HG03175 (cell line): ENCODE results near the gene DCDC2C.

Source experiments
- ATAC-seq: cut with Tn5 transposase; IDR thresholded peaks from one replicate; pipeline ENCODE4 v1.9.1; 2021; ENCODE audit warnings: mild to moderate bottlenecking, moderate library complexity; ENCODE audit not compliant: unreplicated experiment

Gene DCDC2C

DNA sequence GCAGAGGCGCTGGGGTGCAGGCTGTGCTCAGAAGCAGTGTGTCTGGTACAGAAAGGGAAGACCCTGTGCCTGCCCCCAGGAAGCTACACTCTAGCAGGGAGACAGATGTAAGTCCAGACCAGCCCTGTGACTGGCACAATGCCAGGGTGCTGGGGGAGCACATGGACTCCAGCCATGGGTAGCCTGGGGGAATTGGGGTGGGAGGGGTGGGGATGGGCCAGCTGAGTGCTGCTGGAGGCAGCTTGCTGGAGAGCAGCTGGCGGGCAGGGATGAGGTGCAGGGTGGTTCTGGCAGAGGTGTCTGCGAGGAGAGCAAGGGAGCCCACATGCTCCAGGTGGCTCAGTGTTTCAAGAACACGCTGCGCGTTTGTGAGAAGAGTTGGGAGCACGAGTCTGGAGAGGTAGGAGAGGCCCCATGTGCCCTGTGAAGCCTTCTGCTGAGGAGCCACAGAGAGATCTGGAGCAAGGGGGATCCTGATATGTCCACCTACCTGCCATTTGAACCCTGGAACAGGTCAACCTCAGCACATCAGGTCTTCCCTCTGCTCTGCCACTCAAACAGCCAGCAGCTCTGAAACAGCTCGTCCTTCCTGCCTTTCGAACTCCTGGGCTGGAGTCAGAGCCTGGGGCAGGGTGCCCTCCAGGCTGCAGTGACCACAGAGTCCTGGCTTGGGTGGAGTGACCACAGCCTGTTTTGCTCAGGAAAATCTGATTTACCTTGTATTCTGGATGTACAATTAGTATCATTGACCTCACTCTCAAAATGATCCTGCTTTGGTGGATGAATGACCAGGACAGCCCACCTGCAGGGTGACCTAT is 30.3 kb upstream of the DCDC2C start:
- ATAC-seq, result no peak

DNA sequence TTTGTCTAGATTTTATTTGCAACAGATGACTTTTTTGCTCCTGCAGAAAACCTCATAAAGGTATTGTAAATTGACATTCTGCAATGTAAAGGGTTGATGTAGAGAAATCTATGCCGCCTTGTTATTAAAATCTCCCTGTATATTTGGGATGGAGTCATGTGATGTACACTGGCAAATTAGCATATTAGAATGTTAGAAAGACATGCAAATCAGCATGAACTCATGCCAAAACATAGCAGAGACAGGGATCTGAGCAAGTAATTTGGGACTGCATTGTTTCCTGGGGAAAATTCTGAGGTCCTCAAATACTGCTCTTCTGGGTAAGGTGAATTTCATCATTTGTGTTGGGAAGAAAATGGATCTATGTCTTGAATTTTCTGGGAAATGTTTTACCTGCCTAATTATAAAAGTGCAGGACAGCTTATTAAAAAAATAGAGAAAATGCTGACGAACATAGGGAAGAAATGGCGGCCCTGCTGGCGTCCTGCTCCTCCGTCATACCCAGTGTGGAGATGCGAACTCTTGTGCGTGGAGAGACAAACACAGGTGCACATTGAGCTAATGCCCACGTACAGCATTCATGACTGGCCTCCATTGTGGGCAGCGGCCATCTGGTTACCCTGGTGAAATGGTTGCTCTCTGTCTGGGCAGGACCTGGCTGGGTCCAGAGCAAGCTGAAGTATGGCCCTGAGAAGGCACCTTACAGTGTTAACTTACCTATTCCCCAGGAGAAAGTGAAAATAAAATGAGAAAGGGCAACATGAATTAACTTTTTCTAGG is 29.1 kb upstream of the DCDC2C start:
- ATAC-seq, result no peak

DNA sequence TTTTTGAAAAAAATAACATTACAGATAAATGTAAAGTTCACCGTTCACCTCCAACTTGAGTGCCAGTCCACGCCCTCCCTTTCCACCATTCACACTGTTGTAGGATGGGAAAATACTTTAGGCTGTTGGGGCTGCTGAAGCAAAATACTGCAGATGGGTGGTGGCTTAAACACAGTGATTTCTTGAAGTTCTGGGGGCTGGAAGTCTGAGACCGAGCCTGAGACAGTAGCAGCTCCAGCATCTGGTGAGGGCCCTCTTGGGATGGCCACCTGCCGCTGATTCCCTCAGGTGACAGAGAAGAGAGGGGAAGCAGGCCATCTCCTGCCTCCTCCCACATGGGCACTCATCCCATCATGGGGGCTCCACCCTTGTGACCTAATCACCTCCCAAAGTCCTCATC is 27.7 kb upstream of the DCDC2C start:
- no peak for ATAC-seq

DNA sequence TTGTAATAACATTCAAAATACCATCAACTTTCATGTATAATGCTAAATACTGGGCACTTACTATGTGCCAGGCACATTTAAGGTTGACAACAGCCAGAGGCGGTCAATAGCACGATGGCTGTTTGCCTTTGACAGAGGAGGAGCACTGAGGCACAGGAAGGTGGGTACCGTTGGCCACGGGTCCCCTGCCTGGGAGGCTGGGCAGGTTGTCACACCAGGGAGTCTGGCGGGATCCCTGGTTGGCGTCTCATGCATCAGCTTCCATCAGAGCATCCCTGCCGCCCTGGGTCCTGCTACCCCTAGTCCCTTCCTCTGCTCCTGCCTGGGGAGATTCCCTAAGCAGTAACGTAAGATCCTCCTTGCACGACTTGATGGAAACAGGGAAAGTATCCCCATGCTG is 25.9 kb upstream of the DCDC2C start:
- ATAC-seq, result no peak

DNA sequence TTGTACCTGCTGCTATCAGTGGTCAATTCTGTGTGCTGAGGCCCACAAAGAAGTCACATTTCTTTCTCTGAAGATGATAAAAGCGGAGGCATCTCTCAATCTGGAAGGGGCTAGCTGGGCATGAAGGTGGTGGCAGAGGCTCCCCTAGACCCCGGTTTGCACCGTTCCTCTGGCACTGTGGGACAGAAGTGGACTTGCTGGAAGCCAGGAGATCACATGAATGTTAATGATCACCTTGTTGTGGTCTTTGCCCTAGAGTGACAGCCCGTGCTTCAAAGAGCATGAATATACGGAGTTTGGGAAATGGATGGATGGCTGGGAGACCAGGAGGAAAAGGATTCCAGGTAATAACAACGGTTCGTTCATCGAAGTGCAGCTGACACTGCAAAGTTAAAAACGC is 25.2 kb upstream of the DCDC2C start:
- no peak for ATAC-seq

DNA sequence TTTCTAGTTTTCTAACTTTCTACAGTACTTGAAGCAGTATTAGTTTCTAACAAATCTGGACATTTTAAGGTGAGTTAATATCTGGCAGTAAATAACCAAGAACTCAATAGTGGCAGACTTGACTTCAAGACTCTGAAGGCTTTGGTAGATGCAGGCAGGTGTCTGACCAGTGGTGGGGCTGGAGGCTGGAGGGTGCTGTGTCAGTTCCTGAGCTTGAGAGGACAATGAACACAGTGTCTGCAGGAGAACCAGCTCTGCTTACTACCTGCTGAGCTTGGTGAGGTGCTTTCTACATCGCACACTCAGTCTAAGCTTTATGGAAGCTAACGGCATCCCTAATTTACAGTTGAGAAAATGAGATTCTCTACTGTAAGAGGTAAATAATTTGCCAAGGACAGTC is 24.2 kb upstream of the DCDC2C start:
- no peak for ATAC-seq

DNA sequence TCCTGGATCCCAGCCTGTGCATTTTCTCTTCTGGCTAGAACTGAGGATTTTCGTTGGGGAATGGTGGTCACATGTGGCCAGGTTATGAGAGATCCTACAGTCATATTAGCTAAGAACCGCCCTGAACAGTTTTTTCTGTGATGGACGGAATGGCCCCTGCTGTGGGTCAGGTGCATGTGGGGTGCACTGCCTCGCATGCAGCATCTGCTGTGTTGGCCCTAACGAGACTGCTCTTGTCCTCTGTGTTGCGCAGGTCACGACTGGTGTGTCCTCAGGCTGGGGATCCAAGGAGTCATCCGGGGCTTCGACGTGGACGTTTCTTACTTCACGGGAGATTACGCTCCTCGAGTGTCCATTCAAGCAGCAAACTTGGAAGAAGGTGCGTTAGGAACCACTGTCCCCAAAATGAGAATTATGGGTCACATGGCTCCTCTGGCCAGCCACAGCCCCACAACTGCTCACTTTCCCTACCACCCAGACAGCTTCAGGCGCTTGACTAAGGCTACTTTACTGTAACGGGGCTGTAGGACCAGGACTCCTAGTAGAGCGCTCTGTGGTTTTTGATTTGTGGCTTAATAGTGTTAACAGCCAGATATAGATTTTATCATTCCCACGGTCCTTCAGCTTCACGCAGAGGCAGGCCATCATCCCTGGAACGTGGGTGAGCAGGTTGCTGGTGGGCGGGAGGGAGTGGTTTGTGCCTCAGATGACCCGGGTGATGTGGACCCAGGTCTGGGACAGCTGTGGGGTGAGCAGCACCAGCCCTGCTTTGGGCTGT is 23.6 kb upstream of the DCDC2C start:
- ATAC-seq, result no peak

DNA sequence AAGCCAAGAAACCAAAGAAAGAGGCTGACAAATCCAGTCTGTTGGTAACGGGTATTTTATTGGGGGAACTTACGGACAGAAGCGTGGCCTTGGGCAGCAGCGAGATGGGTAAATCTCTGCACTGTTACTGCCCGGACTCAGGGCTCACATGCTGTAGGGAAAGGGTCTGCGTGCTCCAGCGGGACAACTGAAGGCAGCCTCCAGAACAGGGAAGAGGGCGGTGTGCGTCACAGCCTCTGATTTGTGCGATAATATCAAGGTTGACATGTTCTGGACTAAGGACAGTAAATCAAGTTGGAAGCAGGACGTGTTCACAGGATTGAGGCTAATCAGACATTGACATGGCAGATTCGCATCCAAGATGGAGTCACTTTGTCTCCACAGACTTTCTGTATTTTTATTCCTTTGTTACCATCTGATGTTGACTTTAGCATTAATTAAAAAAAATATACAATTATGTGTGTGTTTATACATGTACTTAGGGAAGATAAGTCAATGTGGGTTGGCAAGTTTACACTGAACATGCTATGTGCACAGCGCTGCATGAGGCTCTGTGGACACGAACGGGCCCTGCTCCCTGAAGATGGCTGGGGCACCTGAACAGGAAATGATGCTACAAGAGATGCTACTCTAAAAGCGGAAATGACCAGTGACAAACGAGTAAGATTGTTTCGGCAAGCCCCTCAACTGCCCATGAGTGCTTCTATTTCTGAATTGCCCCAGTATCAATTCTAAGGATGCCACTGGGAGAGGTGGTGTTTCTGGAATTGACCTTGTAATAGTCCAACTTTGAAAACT is 22.6 kb upstream of the DCDC2C start:
- ATAC-seq, result no peak

DNA sequence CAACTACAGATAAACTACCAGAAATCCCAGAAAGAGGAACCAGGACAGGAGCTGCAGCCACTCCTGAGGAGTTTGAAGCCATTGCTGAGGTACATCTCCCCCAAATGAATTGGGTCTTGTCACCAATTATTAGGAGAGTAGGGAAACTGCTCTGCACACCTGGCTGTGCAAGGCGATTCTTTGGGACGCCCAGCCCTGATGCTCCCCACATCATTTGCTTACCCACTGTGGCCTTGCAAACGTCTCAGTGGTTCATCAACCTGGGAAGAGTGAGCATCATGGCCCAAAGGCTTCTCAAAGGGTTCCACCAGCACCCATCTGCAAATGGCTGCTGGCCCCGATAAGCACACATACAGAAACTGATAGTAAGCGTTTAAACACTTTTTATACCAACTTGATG is 21.8 kb upstream of the DCDC2C start:
- no peak for ATAC-seq

DNA sequence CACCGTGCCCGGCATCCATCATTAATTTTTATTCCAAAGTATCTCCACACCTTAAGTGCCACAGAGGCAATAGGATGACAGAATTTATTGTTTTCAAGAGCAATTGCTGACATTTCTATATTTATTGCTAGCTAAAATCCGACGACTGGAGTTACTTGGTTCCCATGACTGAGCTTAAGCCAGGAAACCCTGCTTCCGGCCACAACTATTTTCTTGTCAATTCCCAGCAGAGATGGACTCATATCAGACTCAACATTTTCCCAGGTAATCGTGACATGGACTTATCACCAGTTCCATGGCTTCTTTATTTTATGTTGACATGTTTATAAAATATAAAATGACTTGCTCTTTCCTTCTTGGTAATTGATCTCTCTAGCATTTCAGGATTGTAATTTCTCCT is 20.6 kb upstream of the DCDC2C start:
- ATAC-seq, result no peak

DNA sequence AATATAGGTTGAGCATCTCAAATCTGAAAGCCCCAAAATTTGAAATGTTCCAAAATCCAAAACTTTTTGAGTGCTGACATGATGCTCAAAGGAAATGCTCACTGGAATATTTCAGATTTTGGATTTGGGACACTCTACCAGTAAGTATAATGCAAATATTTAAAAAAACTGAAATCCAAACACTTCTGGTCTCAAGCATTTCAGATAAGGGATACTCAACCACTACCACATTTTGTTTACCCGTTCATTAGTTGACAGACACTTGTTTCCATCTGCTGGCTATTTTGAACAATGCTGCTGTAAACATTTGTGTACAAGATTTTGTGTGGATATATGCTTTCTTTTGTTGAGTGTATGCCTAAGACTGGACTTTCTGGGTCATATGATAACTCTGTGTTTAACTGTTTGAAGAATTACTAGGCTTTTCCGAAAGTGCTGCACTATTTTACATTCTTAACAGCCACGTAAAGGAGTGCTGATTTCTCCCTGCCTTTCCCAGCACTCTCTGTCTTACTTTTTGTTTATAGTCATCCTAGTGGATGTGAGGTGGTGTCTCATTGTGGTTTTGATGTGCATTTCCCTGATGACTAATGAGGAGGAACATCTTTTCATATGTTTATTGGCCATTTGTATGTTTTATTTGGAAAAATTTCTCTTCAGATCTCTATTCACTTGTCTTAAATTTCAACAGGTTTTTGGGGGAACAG is 19.5 kb upstream of the DCDC2C start:
- ATAC-seq, result no peak

DNA sequence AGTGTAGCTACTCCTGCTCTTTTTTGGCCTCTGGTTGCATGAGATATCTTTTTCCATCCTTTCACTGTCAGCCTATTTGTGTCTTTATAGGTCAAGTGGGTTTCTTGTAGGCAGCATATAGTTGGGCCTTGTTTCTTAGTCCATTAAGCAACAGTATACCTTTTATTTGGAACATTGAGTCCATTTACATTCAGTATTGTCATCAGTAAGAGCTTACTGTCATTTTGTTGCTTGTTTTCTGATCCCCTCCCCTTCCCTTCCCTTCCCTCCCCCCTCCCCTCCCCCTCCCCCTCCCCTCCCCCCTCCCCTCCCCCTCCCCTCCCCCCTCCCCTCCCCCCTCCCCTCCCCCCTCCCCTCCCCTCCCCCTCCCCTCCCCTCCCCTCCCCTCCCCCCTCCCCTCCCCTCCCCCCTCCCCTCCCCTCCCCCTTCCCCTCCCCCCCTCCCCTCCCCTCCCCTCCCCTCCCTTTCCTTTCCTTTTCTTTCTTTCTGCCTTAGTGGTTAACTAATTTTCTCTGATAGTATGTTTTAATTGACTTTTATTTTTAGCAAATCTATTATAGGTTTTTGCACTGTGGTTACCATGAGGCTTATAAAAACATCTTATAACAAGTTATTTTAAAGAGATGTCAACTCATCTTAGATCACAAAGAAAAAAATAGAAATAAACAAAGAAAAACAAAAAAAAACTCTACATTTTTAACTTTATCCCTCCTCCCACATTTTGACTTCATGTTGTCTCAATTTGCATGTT is 13.2 kb upstream of the DCDC2C start:
- ATAC-seq, result no peak

DNA sequence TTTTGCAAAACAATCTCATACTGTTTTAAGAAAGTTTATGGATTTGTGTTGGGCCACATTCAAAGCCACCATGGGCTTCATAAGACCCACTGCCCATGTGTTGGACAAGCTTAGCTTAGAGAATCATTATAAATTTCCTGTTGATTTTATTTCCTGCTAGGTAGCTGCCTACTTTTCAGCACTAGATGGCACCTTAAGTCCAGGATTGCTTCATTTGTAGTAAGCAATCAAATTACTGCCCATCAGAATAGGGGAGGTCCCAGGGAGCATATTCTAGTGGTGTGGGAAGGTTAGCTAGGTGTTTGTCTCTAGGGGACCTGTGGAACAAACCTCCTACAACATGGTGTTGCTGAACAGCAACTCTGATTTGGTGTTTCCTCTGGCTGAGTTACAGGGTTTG is 11.0 kb upstream of the DCDC2C start:
- no peak for ATAC-seq

DNA sequence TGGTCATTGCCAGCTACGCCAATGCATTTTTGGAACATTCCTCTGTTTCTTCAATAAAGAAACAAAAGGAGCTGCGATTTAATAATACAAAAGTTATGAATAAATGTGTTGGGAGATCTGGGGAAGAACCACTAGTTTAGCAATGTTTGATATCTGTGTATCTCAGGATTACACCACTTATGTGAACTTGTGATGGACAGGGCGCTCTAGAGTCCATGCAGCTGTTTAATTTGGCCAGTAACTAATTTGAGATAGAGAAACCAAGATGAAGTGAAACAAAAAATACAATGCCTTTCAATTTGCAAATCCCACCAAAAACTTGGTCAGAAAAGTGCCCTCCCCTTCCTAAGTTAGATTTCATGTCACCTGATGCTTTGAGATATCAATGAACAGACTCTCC is 6.8 kb upstream of the DCDC2C start:
- no peak for ATAC-seq

DNA sequence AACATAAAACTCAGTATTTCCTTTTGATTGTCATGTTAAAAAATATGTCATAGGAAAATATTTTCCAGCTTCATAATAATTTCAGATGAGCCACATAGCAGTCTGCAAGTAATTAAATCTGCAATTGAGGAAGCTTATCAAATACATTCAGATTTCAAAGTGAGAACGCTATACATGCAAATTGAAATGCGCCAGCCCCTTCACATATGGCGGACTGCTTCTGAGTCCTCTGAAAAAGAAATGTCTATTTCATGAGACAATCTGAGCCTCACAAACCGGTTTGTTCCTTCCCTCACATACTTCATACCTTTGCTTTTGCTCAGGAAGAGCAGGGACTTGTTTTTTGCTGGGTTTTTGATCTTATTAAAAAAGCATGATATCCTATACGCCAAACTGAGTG is 2.3 kb upstream of the DCDC2C start:
- no peak for ATAC-seq

DNA sequence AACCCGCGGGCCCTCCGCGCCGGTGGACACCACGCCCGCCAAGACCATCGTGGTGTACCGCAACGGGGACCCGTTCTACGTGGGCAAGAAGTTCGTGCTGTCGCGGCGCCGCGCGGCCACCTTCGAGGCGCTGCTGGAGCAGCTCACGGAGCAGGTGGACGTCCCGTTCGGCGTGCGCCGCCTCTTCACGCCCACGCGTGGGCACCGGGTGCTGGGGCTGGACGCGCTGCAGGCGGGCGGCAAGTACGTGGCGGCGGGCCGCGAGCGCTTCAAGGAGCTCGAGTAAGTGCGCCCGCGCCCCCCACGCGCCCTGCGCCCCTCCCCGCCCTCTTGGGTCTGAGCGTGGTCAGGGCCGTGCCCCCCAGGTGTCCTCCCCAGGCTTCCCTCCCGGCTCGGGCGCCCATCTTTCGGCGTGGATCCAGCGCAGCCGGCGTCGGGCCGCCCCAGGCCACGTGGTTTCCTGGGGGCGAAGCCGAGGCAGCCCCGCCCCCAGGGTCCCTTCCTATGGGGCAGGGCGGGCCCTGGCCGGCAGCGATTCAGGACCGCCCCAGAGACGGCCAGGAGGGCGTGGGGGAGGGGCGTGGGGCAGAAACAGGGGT is 481 bp downstream of the DCDC2C start:
- ATAC-seq, result no peak

DNA sequence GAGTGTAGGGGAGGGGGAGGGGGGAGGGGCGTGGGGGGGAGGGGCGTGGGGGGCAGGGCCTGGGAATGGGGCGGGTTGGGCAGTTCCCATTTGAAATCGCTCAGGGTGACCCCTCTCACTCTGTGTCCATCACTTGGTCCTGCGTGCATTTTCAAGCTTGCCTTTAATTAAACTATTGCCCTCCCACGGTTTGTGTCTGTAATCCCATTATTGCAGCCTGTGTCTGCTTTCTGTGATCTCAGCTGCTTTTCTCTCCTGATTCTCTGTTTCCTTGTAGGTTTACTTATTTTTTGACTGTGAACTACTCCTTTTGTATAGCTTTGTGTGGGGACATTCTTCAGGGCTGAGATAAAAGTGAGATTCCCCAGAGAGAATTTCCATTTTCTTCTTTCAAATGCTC is 1.3 kb downstream of the DCDC2C start:
- ATAC-seq, result no peak

DNA sequence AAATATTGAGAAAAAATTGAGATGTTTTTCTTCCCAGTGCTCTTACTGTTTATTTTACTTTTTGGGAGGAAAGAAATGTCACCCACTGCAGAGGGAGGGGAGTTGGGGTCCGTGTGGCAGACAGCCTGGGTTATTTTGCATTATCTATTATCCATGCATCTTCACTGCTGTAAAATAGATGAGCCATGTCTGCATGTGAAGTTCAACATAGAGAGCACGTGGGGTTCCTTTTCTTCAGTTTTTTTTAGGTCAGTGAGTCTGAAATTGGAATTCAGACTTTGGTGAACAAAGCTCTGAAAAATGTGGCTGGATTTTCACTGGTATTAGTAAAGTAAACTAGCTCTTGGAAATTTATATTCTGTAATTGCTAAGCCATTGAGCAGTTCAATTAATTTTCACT is 2.4 kb downstream of the DCDC2C start:
- ATAC-seq, result no peak

DNA sequence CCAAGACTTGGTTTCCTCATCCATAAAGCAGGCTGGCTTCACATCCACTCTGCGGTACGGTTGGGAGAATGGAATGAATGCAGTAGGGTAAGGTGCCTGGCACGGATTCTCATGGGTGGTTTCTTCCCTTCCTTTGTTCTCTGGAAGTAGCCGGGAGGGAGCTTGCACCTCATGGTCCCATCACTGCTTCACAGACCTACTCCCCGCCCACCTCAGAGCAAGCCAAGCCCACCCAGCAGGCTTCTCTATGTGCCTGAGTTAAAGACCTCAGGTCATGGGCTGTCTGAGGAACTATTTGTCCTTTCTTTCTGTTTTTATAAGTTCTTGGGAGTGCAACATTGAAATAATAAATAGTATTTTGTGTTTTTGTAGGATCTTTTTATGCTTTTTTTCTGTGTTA is 3.5 kb downstream of the DCDC2C start:
- no peak for ATAC-seq
